GM23338 (cell line): ENCODE results near the gene TRDMT1. TPM values are rescaled to one million over a fixed set of nuclear protein-coding genes. Genes with fewer than 3 reads are reported as not detected.

Experiments
- ATAC-seq: fragments of 200-7000 bp; cut with Tn5 transposase; 3 replicates; pipeline ENCODE4 v1.9.1; 2020
- DNase-seq: peaks from one replicate; pipeline ENCODE4 v3.0.0-alpha.2; 2015; ENCODE audit warnings: low spot score
- H2AFZ ChIP-seq: fragments of 200-600 bp; sonication (generic); 2 replicates; pipeline ENCODE4 v1.8.0; 2016; ENCODE audit warnings: antibody characterized with exemption, mild to moderate bottlenecking, moderate library complexity
- H3F3A ChIP-seq: fragments of 200-600 bp; sonication (generic); replicated peaks from 2 replicates; pipeline ENCODE4 v1.8.0; 2017; ENCODE audit warnings: antibody characterized with exemption, mixed run types, low read depth
- H3K27ac ChIP-seq: fragments of 200-600 bp; sonication (generic); 2 replicates; pipeline ENCODE4 v1.6.1; 2016; ENCODE audit warnings: low read depth
- H3K27me3 ChIP-seq: fragments of 200-600 bp; sonication (generic); 2 replicates; pipeline ENCODE4 v1.8.0; 2016; ENCODE audit warnings: mild to moderate bottlenecking, mixed run types, moderate library complexity; ENCODE audit not compliant: insufficient read depth
- H3K36me3 ChIP-seq: fragments of 200-600 bp; sonication (generic); 2 replicates; pipeline ENCODE4 v1.8.0; 2016; ENCODE audit warnings: mild to moderate bottlenecking; ENCODE audit not compliant: insufficient read depth
- H3K4me1 ChIP-seq: fragments of 200-600 bp; sonication (generic); 2 replicates; pipeline ENCODE4 v1.8.0; 2016; ENCODE audit warnings: mild to moderate bottlenecking, moderate library complexity; ENCODE audit not compliant: insufficient read depth
- H3K4me2 ChIP-seq: fragments of 200-600 bp; sonication (generic); 2 replicates; pipeline ENCODE4 v1.7.1; 2017; ENCODE audit warnings: mixed run types
- H3K4me3 ChIP-seq: fragments of 200-600 bp; sonication (generic); 2 replicates; pipeline ENCODE4 v1.6.1; 2016; ENCODE audit warnings: mixed run types
- H3K79me2 ChIP-seq: fragments of 200-600 bp; sonication (generic); replicated peaks from 2 replicates; pipeline ENCODE4 v1.8.0; 2017; ENCODE audit warnings: mild to moderate bottlenecking; ENCODE audit not compliant: insufficient read depth
- H3K9me2 ChIP-seq: fragments of 200-600 bp; sonication (generic); 2 replicates; pipeline ENCODE4 v1.8.0; 2017; ENCODE audit not compliant: insufficient read depth
- H4K20me1 ChIP-seq: fragments of 200-600 bp; sonication (generic); replicated peaks from 2 replicates; pipeline ENCODE4 v1.8.0; 2017; ENCODE audit warnings: mild to moderate bottlenecking; ENCODE audit not compliant: insufficient read depth
- H3K27ac Mint-ChIP-seq: 2 replicates; pipeline ENCODE4 v1.8.0; 2020; ENCODE audit warnings: inconsistent platforms, mild to moderate bottlenecking, moderate library complexity, mixed read lengths
- H3K27me3 Mint-ChIP-seq: 3 replicates; pipeline ENCODE4 v1.8.0; 2022; ENCODE audit warnings: low read depth, mild to moderate bottlenecking, moderate library complexity, mixed read lengths, inconsistent platforms; ENCODE audit not compliant: insufficient read depth, poor library complexity
- H3K36me3 Mint-ChIP-seq: 3 replicates; pipeline ENCODE4 v1.8.0; 2021; ENCODE audit warnings: low read depth, mild to moderate bottlenecking, inconsistent platforms, moderate library complexity, mixed read lengths
- H3K4me1 Mint-ChIP-seq: 3 replicates; pipeline ENCODE4 v1.8.0; 2020; ENCODE audit warnings: mild to moderate bottlenecking, inconsistent platforms, mixed read lengths
- H3K4me3 Mint-ChIP-seq: 3 replicates; pipeline ENCODE4 v1.8.0; 2021; ENCODE audit warnings: moderate library complexity, mild to moderate bottlenecking, inconsistent platforms, mixed read lengths
- H3K9me3 Mint-ChIP-seq: 3 replicates; pipeline ENCODE4 v1.8.0; 2020; ENCODE audit warnings: moderate library complexity, mild to moderate bottlenecking, inconsistent platforms, mixed read lengths
- NANOG ChIP-seq: IDR thresholded peaks from 2 replicates; pipeline ENCODE4 v1.6.1; 2016; ENCODE audit warnings: antibody characterized with exemption, borderline replicate concordance
- POLR2AphosphoS5 ChIP-seq: IDR thresholded peaks from 2 replicates; pipeline ENCODE4 v1.6.1; 2016; ENCODE audit warnings: antibody characterized with exemption, low read depth
- ZNF114 ChIP-seq: fragments of 250-450 bp; sonication (Bioruptor Pico); IDR thresholded peaks from 2 replicates; pipeline ENCODE4 v1.5.0; 2020; ENCODE audit warnings: mild to moderate bottlenecking, moderate library complexity
- polyA plus RNA-seq: library from polyadenylated mRNA; unstranded; fragments of >200 nt; fragmentation: Nextera tagmentation; extraction: Ambion mirVana; gene quantifications from 2 replicates; pipeline ENCODE4 v1.2.1, GENCODE V29; 2016
- total RNA-seq: library from RNA; depleted of rRNA; stranded (reverse); fragments of >200 nt; shearing (Covaris generic); gene quantifications from 2 replicates; pipeline ENCODE4 v1.2.3, GENCODE V29; 2014
- TF ChIP-seq, protein P1 (sequence below), 2 experiments: fragments of 200-600 bp in 1 of 2; sonication (generic) in 1 of 2; conservative IDR thresholded peaks; 2 replicates each; pipeline versions ENCODE4 v1.5.1 to v1.6.1; 2016 to 2017; ENCODE audit warnings: antibody characterized with exemption in 2 of 2, low read depth in 2 of 2, mild to moderate bottlenecking in 2 of 2, moderate library complexity in 1 of 2
- TF ChIP-seq, protein P2 (sequence below): fragments of 250-450 bp; sonication (Bioruptor Pico); IDR thresholded peaks from 2 replicates; pipeline ENCODE4 v1.5.0; 2020; ENCODE audit warnings: mild to moderate bottlenecking, moderate library complexity

Gene TRDMT1
- total and polyA plus RNA-seq, 2 experiments from 2014 or later, result 16.0 to 37.7 TPM

GRCh38 chr10:17250736-17251135, 49.3 kb upstream of the TRDMT1 start:
- ATAC-seq (no peak), DNase-seq (no peak)
- Mint-ChIP-seq H3K27ac (no peak overlapping the region), H3K4me1 (peaks cover 4% of the 10 kb centered on the region; the same call in 2 of the 3 replicates), H3K36me3 (peaks cover 17% of the 10 kb centered on the region; the same call in 2 of the 3 replicates), H3K27me3 (peaks cover 4% of the 10 kb centered on the region), H3K4me3 (no peak overlapping the region), H3K9me3 (peaks cover 27% of the 10 kb centered on the region)
- H3K27ac ChIP-seq, result no peak overlapping the region
- no peak overlapping the region for H3K4me3 ChIP-seq
- no peaks in the 10 kb centered on the region for H3K4me1 ChIP-seq
- no peak overlapping the region for H3K4me2 ChIP-seq
- no peaks in the 10 kb centered on the region for H4K20me1 ChIP-seq
- no peak overlapping the region for H2AFZ ChIP-seq
- no peak for TF ChIP-seq NANOG
- TF ChIP-seq ZNF114 (CRISPR knock-in tag), result no peak
- TF ChIP-seq POLR2AphosphoS5, result no peak
- TF ChIP-seq, protein P1, sequence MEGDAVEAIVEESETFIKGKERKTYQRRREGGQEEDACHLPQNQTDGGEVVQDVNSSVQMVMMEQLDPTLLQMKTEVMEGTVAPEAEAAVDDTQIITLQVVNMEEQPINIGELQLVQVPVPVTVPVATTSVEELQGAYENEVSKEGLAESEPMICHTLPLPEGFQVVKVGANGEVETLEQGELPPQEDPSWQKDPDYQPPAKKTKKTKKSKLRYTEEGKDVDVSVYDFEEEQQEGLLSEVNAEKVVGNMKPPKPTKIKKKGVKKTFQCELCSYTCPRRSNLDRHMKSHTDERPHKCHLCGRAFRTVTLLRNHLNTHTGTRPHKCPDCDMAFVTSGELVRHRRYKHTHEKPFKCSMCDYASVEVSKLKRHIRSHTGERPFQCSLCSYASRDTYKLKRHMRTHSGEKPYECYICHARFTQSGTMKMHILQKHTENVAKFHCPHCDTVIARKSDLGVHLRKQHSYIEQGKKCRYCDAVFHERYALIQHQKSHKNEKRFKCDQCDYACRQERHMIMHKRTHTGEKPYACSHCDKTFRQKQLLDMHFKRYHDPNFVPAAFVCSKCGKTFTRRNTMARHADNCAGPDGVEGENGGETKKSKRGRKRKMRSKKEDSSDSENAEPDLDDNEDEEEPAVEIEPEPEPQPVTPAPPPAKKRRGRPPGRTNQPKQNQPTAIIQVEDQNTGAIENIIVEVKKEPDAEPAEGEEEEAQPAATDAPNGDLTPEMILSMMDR (conservative IDR thresholded peaks at IDR 0.05; ENCODE audit: low read depth in 2 of 2), result 0 out of 4 replicates have a peak, but pooled peaks of 1 of the 2 experiments have one; percentile 7
- TF ChIP-seq, protein P2, sequence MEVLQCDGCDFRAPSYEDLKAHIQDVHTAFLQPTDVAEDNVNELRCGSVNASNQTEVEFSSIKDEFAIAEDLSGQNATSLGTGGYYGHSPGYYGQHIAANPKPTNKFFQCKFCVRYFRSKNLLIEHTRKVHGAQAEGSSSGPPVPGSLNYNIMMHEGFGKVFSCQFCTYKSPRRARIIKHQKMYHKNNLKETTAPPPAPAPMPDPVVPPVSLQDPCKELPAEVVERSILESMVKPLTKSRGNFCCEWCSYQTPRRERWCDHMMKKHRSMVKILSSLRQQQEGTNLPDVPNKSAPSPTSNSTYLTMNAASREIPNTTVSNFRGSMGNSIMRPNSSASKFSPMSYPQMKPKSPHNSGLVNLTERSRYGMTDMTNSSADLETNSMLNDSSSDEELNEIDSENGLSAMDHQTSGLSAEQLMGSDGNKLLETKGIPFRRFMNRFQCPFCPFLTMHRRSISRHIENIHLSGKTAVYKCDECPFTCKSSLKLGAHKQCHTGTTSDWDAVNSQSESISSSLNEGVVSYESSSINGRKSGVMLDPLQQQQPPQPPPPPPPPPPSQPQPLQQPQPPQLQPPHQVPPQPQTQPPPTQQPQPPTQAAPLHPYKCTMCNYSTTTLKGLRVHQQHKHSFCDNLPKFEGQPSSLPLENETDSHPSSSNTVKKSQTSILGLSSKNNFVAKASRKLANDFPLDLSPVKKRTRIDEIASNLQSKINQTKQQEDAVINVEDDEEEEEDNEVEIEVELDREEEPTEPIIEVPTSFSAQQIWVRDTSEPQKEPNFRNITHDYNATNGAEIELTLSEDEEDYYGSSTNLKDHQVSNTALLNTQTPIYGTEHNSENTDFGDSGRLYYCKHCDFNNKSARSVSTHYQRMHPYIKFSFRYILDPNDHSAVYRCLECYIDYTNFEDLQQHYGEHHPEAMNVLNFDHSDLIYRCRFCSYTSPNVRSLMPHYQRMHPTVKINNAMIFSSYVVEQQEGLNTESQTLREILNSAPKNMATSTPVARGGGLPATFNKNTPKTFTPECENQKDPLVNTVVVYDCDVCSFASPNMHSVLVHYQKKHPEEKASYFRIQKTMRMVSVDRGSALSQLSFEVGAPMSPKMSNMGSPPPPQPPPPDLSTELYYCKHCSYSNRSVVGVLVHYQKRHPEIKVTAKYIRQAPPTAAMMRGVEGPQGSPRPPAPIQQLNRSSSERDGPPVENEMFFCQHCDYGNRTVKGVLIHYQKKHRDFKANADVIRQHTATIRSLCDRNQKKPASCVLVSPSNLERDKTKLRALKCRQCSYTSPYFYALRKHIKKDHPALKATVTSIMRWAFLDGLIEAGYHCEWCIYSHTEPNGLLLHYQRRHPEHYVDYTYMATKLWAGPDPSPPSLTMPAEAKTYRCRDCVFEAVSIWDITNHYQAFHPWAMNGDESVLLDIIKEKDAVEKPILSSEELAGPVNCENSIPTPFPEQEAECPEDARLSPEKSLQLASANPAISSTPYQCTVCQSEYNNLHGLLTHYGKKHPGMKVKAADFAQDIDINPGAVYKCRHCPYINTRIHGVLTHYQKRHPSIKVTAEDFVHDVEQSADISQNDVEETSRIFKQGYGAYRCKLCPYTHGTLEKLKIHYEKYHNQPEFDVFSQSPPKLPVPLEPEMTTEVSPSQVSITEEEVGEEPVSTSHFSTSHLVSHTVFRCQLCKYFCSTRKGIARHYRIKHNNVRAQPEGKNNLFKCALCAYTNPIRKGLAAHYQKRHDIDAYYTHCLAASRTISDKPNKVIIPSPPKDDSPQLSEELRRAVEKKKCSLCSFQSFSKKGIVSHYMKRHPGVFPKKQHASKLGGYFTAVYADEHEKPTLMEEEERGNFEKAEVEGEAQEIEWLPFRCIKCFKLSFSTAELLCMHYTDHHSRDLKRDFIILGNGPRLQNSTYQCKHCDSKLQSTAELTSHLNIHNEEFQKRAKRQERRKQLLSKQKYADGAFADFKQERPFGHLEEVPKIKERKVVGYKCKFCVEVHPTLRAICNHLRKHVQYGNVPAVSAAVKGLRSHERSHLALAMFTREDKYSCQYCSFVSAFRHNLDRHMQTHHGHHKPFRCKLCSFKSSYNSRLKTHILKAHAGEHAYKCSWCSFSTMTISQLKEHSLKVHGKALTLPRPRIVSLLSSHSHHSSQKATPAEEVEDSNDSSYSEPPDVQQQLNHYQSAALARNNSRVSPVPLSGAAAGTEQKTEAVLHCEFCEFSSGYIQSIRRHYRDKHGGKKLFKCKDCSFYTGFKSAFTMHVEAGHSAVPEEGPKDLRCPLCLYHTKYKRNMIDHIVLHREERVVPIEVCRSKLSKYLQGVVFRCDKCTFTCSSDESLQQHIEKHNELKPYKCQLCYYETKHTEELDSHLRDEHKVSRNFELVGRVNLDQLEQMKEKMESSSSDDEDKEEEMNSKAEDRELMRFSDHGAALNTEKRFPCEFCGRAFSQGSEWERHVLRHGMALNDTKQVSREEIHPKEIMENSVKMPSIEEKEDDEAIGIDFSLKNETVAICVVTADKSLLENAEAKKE (CRISPR knock-in tag), result no peak
- 0 out of 2 replicates have a peak, but pooled peaks cover 9% of the 10 kb centered on the region for H3K36me3 ChIP-seq
- no peaks in the 10 kb centered on the region for H3F3A ChIP-seq
- no peaks in the 10 kb centered on the region for H3K27me3 ChIP-seq
- H3K79me2 ChIP-seq, result no peaks in the 10 kb centered on the region
- no peaks in the 10 kb centered on the region; the same call in 1 of the 2 replicates for H3K9me2 ChIP-seq
